Measurements from ENCODE around the gene MEF2C.
A peak's percentile ranks its signal among the peaks of the same experiment; 100 is the strongest.

Gene MEF2C

DNA sequence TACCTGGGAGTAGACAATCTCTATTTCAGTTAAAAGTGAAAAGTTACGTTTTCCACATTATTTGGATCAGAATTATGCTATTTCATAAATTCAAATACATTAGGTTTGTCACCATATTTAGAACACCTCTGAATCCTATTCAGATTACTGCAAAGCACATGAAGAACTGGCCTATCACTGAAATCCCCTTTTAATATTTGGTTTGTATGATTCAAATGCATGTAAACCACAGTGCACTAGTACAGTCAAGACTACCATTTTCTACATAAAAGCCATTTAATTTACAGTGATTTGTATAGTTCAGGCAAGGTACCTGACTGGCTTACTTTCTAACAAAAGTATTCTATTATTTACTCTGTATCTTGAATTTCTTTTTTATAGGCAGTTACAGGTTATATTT is 212.5 kb downstream of the MEF2C start:
- no peak overlapping the region for H3K27ac Mint-ChIP-seq
- peaks cover 9 to 13% of the 10 kb centered on the region in 2 donors for H3K36me3 Mint-ChIP-seq
- H3K4me3 Mint-ChIP-seq = no peak overlapping the region
- ATAC-seq (replicated peaks) (no peak), DNase-seq (no peak)
- H3K27me3 Mint-ChIP-seq = peaks cover 75 to 79% of the 10 kb centered on the region in 2 donors
- H3K4me1 Mint-ChIP-seq = peaks cover 28 to 54% of the 10 kb centered on the region in 2 donors
- peaks cover 0 to 10% of the 10 kb centered on the region in 2 donors for H3K9me3 Mint-ChIP-seq

DNA sequence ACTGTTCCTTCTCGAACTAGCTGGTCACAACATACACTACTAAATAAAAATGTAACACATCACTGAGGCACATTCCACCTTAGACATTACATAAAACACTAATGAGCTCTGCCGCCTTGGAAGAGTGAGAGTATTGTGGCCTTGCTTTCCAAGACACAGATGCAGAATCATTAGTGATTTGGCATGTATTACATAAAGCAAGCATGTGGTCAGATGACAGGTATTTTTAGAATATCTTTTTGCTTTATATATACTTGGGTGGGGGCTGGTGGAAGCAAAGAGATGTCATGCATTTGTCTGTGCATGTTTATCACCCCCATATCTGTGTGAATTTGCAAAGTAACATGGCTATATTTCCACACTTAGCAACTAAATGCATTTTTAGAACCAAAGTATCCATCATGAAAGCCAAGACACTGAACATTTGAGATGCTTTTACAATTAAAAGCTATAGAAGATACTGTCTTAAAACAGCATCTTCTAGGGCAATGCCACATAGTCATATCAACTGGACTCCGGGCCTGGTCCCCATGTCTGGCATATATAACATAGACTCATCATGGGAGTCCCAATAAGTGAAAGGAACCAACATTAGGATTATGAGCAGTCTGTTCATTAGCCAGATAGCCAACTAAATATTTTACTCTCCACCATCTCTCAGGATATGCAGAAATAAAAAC is 213.5 kb downstream of the MEF2C start:
- Mint-ChIP-seq H3K27me3 (peaks cover 72 to 74% of the 10 kb centered on the region in 2 donors), H3K9me3 (peaks cover 0 to 10% of the 10 kb centered on the region in 2 donors), H3K4me3 (no peak overlapping the region), H3K36me3 (peaks cover 5 to 13% of the 10 kb centered on the region in 2 donors), H3K4me1 (peaks cover 22 to 44% of the 10 kb centered on the region in 2 donors), H3K27ac (no peak overlapping the region)
- no peak for ATAC-seq (replicated peaks)
- no peak for DNase-seq

DNA sequence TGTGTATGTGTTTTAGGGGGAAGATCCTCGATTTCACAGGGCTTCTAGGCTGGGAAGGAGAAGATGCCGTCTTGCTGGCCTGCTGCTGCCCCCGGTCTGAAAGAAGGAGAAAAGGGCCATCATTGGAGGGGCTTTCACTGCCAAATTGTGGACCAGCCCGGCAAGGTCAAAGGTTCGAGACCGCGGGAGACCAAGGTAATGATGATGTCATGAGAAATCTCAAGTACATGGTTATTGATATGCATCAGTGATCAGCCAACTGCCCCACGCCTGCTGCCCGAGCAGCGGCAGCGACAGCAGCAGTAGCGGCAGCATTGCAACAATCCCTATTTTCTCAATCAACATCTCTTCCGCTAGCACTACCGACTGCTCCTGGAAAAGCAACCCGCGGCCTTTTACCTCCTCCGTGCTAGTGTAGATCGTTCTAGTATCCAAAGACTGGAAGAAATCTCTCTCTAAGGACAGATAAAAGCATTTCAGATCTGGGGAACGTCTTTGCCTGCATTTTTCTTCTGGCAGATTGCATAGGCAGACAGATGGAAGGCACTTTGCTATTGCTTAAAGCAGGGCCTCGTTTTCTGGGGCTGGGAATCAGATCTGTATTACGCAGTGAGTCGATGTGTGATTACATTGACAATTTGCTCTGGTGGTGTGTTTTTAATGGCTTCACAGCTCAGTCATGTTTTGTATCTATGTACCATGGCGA is 215.3 kb downstream of the MEF2C start:
- peak overlapping the region; percentile 59 for H3K27ac Mint-ChIP-seq
- H3K36me3 Mint-ChIP-seq = peaks cover 0 to 6% of the 10 kb centered on the region in 2 donors
- ATAC-seq (replicated peaks) (no peak), DNase-seq (no peak)
- H3K4me1 Mint-ChIP-seq = peaks cover 17 to 32% of the 10 kb centered on the region in 2 donors
- peaks cover 0 to 6% of the 10 kb centered on the region in 2 donors for H3K9me3 Mint-ChIP-seq
- H3K27me3 Mint-ChIP-seq = peaks cover 72% of the 10 kb centered on the region in 2 donors
- H3K4me3 Mint-ChIP-seq = peak overlapping the region; percentile 82 to 89

Measured in stimulated activated naive B cell treated with anti-CD40 and anti-IgM and Interleukin-4, amounts not matched to agents 10 μg/mL and 1 μg/mL and 100 μg/mL, for 72 hours (primary cell).